ENCODE results near the gene SAG.

DNA sequence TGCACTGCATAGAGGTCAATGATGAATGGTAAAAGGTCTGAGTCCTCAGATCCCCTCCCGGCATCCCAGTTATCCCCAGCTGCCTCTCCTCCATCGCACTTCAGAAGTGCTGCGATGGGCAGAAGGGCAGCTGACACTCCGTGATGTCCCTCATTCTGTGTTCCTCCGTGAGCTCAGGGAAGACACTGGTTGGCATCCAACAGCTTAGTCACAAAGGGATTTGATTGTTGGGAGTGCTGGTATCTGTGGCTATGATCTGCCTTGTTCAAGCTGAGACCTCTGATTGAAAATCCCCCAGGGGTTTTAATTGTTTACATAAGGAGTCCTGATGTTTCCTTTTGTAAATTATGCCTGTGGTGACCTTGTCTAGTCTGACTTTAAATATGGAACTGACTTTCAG is 19.0 kb upstream of the SAG start:
- TF ChIP-seq CTCF (IDR thresholded peaks at IDR 0.05) (no peak), POLR2A (IDR thresholded peaks at IDR 0.05) (no peak)

Measured in uterus (tissue), 2 donors.